GM12878 (cell line): Measurements from ENCODE around the gene PODXL2. TPM values are rescaled to one million over a fixed set of nuclear protein-coding genes. Genes with fewer than 3 reads are reported as not detected.

Experiments
- ATAC-seq: fragments of 200-7000 bp; cut with Tn5 transposase; 3 replicates; pipeline ENCODE4 v1.9.1; 2020; ENCODE audit warnings: mild to moderate bottlenecking, moderate library complexity
- BruUV-seq: library from RNA; stranded (reverse); fragments of 400-500 nt; replicated peaks from 2 replicates; lab custom pipeline; 2021; lab: Mats Ljungman, UMichigan
- CTCF ChIA-PET: fragments of 300-600 bp; sonication (Branson Sonifier 250); formaldehyde crosslinking; extraction: SDS; loops from one replicate; lab custom pipeline; 2021; ENCODE audit warnings: inconsistent platforms; lab: Yijun Ruan, JAX
- POLR2A ChIA-PET: fragments of 350-600 bp; formaldehyde crosslinking; extraction: SDS; loops from one replicate; lab custom pipeline; 2021; ENCODE audit warnings: inconsistent platforms; lab: Charles Lee
- RAD21 ChIA-PET: fragments of 300-600 bp; sonication (Branson Sonifier 250); formaldehyde crosslinking; loops from one replicate; lab custom pipeline; 2023; ENCODE audit warnings: antibody characterized with exemption; ENCODE audit not compliant: unreplicated experiment; lab: Charles Lee
- SMC1A ChIA-PET: fragments of 300-600 bp; sonication (Branson Sonifier 250); formaldehyde crosslinking; loops from one replicate; lab custom pipeline; 2023; ENCODE audit not compliant: unreplicated experiment, uncharacterized antibody; lab: Charles Lee
- DNase-seq: peaks from one replicate; pipeline ENCODE4 v3.0.0-alpha.2; 2011; ENCODE audit warnings: low read depth, low spot score
- FAIRE-seq: peaks from 3 replicates; lab custom pipeline; 2011; peaks lifted over from hg19 to GRCh38; lab: Jason Lieb, UNC
- H2AFZ ChIP-seq: 2 replicates; pipeline ENCODE4 v1.6.0; 2011; ENCODE audit warnings: low read depth, low read length, control low read depth; ENCODE audit not compliant: control insufficient read depth
- H3K27ac ChIP-seq: 2 replicates; pipeline ENCODE4 v1.5.1; 2011; ENCODE audit warnings: control low read depth; ENCODE audit not compliant: control insufficient read depth, insufficient read depth
- H3K27me3 ChIP-seq, 2 experiments: replicated peaks in 1 of 2; 2 replicates each; pipeline versions ENCODE4 v1.6.0 to v1.6.1; 2011; ENCODE audit warnings: low read length in 1 of 2; ENCODE audit not compliant: control insufficient read depth in 2 of 2, insufficient read depth in 2 of 2
- H3K36me3 ChIP-seq, 2 experiments: 2 replicates each; pipeline ENCODE4 v1.5.1; 2011; ENCODE audit warnings: low read length in 1 of 2; ENCODE audit not compliant: control insufficient read depth in 2 of 2, insufficient read depth in 2 of 2
- H3K4me1 ChIP-seq: 2 replicates; pipeline ENCODE4 v1.6.1; 2011; ENCODE audit warnings: mild to moderate bottlenecking, low read length, moderate library complexity, mixed read lengths; ENCODE audit not compliant: control insufficient read depth, insufficient read depth
- H3K4me2 ChIP-seq: 2 replicates; pipeline ENCODE4 v1.6.0; 2011; ENCODE audit warnings: control low read depth; ENCODE audit not compliant: control insufficient read depth, insufficient read depth
- H3K4me3 ChIP-seq: fragments of 200-600 bp; sonication (generic); 2 replicates; pipeline ENCODE4 v1.5.1; 2016
- H3K79me2 ChIP-seq: 2 replicates; pipeline ENCODE4 v1.6.0; 2011; ENCODE audit warnings: low read length; ENCODE audit not compliant: control insufficient read depth, insufficient read depth
- H3K9ac ChIP-seq: 2 replicates; pipeline ENCODE4 v1.8.0; 2011; ENCODE audit warnings: low read length, control low read depth, mixed read lengths; ENCODE audit not compliant: control insufficient read depth, insufficient read depth
- H3K9me3 ChIP-seq: replicated peaks from 3 replicates; pipeline ENCODE4 v1.5.1; 2011; ENCODE audit warnings: mild to moderate bottlenecking, low read length; ENCODE audit not compliant: control insufficient read depth, insufficient read depth
- H4K20me1 ChIP-seq: 2 replicates; pipeline ENCODE4 v1.6.0; 2011; ENCODE audit not compliant: control insufficient read depth, insufficient read depth
- BACH1 ChIP-seq: fragments of 450-650 bp; IDR thresholded peaks from 2 replicates; pipeline ENCODE4 v1.6.1; 2017; ENCODE audit warnings: mild to moderate bottlenecking, borderline replicate concordance
- IKZF2 ChIP-seq, 2 experiments: fragments of 450-650 bp; IDR thresholded peaks; 2 replicates each; pipeline ENCODE4 v1.6.1; 2017; ENCODE audit warnings: mild to moderate bottlenecking in 2 of 2, moderate library complexity in 2 of 2
- MXI1 ChIP-seq: fragments of 150-350 bp; IDR thresholded peaks from 2 replicates; pipeline ENCODE4 v1.6.1; 2011; ENCODE audit warnings: low read depth, mild to moderate bottlenecking, inconsistent platforms, low read length, improper control_type of control experiment
- SUPT20H ChIP-seq: IDR thresholded peaks from 2 replicates; pipeline ENCODE4 v1.6.1; 2011; ENCODE audit warnings: low read depth, mild to moderate bottlenecking, low read length, moderate library complexity, borderline replicate concordance; ENCODE audit not compliant: control insufficient read depth
- YY1 ChIP-seq: IDR thresholded peaks from 2 replicates; pipeline ENCODE4 v1.6.1; 2011; ENCODE audit warnings: low read depth, mild to moderate bottlenecking, low read length
- WGBS: methylation state at CpG from one replicate; pipeline ENCODE4 v1.1.6; 2016; ENCODE audit warnings: low lambda C conversion rate; ENCODE audit not compliant: insufficient replicate concordance, insufficient coverage; ENCODE audit errors: missing lambda C conversion rate; 5-methylcytosine and 5-hydroxymethylcytosine counted together
- in situ Hi-C: fragments of 300-500 bp; cut with MboI; formaldehyde crosslinking; loops from 9 replicates; pipeline ENCODE4 v1.14.3; 2018; ENCODE audit warnings: mixed read lengths
- intact Hi-C: fragments of 100-400 bp; cut with micrococcal nuclease; formaldehyde crosslinking; loops from one replicate; pipeline ENCODE4 v1.14.2; 2022; ENCODE audit not compliant: unreplicated experiment
- polyA plus RNA-seq, 11 experiments: library from polyadenylated mRNA; depleted of rRNA in 4 of 11; unstranded in 6 of 11; stranded (reverse) in 5 of 11; fragments of >200 nt; fragmentation: Nextera tagmentation in 4 of 11; fragmentation: Illumina TruSeq in 1 of 11; extraction: Ambion mirVana in 4 of 11; extraction: Trizol in 1 of 11; gene quantifications; 1 replicate in 1 of 11; 2 replicates in 10 of 11; pipeline versions ENCODE4 v1.2.1 to v1.2.3, GENCODE V29; 2011 to 2016; ENCODE audit warnings: inconsistent platforms in 2 of 11, missing spikeins in 2 of 11, low read depth in 1 of 11
- total RNA-seq, 4 experiments: library from RNA; depleted of rRNA in 3 of 4; stranded (reverse); fragments of >200 nt in 3 of 4; fragmentation: Illumina TruSeq in 1 of 4; extraction: Trizol in 1 of 4; gene quantifications; 2 replicates each; pipeline versions ENCODE4 v1.2.1 to v1.2.3, GENCODE V29; 2013 to 2021
- TF ChIP-seq, protein P1 (sequence below): IDR thresholded peaks from 2 replicates; pipeline ENCODE4 v1.6.1; 2012; ENCODE audit warnings: low read depth, low read length, improper control_type of control experiment

The PODXL2 gene
- total and polyA plus RNA-seq, 10 of the 15 experiments (the other 5 are each of a cell fraction or from before 2014, with no cell fraction given): 0.03 to 24.4 (median 13.6) TPM; not detected in 2

DNA sequence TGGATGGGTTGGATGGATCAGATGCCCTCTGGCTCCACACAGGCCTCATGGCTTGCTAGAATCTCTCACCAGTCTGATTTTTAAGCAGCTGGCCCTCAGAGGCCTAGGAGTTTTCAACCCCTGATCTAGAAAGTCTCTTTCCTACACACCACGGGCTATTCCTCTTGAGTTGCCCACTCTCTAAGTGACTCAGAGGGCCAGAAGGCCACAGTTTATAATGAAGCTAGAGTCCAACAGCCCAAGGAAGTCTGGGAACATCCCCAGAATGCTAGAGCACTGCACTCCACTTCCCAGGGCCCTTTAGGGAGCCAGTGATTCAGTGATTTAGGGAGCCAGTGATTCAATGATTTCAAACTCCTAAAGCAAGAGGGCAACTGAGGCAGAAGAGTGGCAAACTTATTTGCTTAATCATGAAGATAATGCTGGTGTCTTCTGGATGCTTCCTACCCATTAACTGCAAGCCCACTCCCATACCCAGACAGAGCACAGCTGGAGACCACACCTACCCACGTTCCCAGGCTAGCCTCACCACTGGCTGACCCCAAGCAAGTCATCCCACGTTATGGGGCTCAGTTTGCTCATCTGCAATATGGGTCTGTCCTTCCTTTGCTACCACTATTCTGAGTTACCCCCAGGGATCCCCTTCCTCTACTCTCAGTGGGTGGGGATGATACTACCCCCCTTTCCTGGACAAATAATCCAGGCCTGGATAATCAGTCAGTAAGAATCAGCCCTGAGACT is 80.5 kb downstream of the PODXL2 start:
- no peak overlapping the region for H3K9ac ChIP-seq
- no peak overlapping the region for H3K4me2 ChIP-seq
- DNase-seq: no peak
- peaks cover 21 to 46% of the 10 kb centered on the region in 2 experiments; a peak in 3 of 4 replicates for H3K36me3 ChIP-seq
- POLR2A ChIA-PET: no interaction called here
- BruUV-seq: no TSS peak
- H3K79me2 ChIP-seq: no peaks in the 10 kb centered on the region
- no peak overlapping the region for H3K4me3 ChIP-seq
- RAD21 ChIA-PET: no interaction called here
- intact Hi-C loops: no loop called here
- no peak overlapping the region for H3K27ac ChIP-seq
- TF ChIP-seq MXI1 (no peak), IKZF2 (IDR thresholded peaks at IDR 0.05) (no peak), YY1 (no peak), BACH1 (no peak), SUPT20H (no peak)
- TF ChIP-seq, protein P1, sequence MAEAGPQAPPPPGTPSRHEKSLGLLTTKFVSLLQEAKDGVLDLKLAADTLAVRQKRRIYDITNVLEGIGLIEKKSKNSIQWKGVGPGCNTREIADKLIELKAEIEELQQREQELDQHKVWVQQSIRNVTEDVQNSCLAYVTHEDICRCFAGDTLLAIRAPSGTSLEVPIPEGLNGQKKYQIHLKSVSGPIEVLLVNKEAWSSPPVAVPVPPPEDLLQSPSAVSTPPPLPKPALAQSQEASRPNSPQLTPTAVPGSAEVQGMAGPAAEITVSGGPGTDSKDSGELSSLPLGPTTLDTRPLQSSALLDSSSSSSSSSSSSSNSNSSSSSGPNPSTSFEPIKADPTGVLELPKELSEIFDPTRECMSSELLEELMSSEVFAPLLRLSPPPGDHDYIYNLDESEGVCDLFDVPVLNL: no peak
- H3K4me1 ChIP-seq: no peaks in the 10 kb centered on the region
- no peak for ATAC-seq
- CTCF ChIA-PET: interaction anchor here (0.6 to 1.3 kb wide), 2 partner anchors 13 to 123 kb away, joined by 3 read pairs; no protein-coding TSS in a partner anchor
- no peaks in the 10 kb centered on the region for H3K27me3 ChIP-seq
- no peaks in the 10 kb centered on the region for H4K20me1 ChIP-seq
- no peak overlapping the region for H2AFZ ChIP-seq
- in situ Hi-C loops: no loop called here
- 49% methylated on average over 3 of the region's 3 CpGs for WGBS
- FAIRE-seq: no peak
- H3K9me3 ChIP-seq: peaks cover 2% of the 10 kb centered on the region; the same call in 2 of the 3 replicates
- SMC1A ChIA-PET: interaction anchor here (0.5 to 1.0 kb wide), 2 partner anchors 11 to 247 kb away, joined by 4 to 5 read pairs; no protein-coding TSS in a partner anchor
